SIG-M5 treated with dmso at 0.1 percent for 504 hours (cell line): ENCODE data around the gene PCP4.

Source experiments
- DNase-seq: peaks from one replicate; lab custom pipeline; 2025; ENCODE audit not compliant: unreplicated experiment; lab: John Stamatoyannopoulos, UW

Gene PCP4

GRCh38 chr21:39971956-39972355, 104.7 kb downstream of the PCP4 start:
- DNase-seq, result no peak

GRCh38 chr21:39972471-39972870, 105.2 kb downstream of the PCP4 start:
- no peak for DNase-seq

GRCh38 chr21:39972976-39973770, 105.9 kb downstream of the PCP4 start:
- no peak for DNase-seq

GRCh38 chr21:39976800-39977199, 109.6 kb downstream of the PCP4 start:
- DNase-seq, result no peak
